IMR-90 (cell line): Measurements from ENCODE around the gene DRAP1. TPM values are rescaled to one million over a fixed set of nuclear protein-coding genes. Genes with fewer than 3 reads are reported as not detected.

Experiments
- ATAC-seq: fragments of 200-7000 bp; cut with Tn5 transposase; 2 replicates; pipeline ENCODE4 v1.9.1; 2020; ENCODE audit warnings: low read depth, mild to moderate bottlenecking, moderate library complexity
- BruUV-seq: library from RNA; stranded (reverse); fragments of 400-500 nt; replicated peaks from 2 replicates; lab custom pipeline; 2021; lab: Mats Ljungman, UMichigan
- CTCF ChIA-PET: fragments of 300-600 bp; formaldehyde crosslinking; extraction: SDS; loops from one replicate; lab custom pipeline; 2021; ENCODE audit warnings: antibody characterized with exemption; lab: Yijun Ruan, JAX
- POLR2A ChIA-PET: fragments of 300-600 bp; sonication (Branson Sonifier 250); formaldehyde crosslinking; loops from one replicate; lab custom pipeline; 2022; ENCODE audit warnings: antibody characterized with exemption; ENCODE audit not compliant: unreplicated experiment; lab: Charles Lee
- DNase-seq: peaks from one replicate; pipeline ENCODE4 v3.0.0; 2013
- H2AFZ ChIP-seq: replicated peaks from 2 replicates; pipeline ENCODE3; 2013; ENCODE audit warnings: low read length, mild to moderate bottlenecking; ENCODE audit not compliant: poor library complexity
- H2AK5ac ChIP-seq: 2 replicates; pipeline ENCODE4 v1.6.1; 2013; ENCODE audit warnings: low read depth, low read length, inconsistent platforms
- H2AK9ac ChIP-seq: replicated peaks from 2 replicates; pipeline ENCODE3; 2013; ENCODE audit warnings: mild to moderate bottlenecking, low read depth, low read length, moderate library complexity; ENCODE audit not compliant: poor library complexity
- H2BK120ac ChIP-seq: 2 replicates; pipeline ENCODE4 v1.6.1; 2013; ENCODE audit warnings: low read depth, low read length, inconsistent platforms
- H2BK15ac ChIP-seq: 3 replicates; pipeline ENCODE4 v1.6.1; 2013; ENCODE audit warnings: low read depth, low read length, inconsistent platforms
- H2BK20ac ChIP-seq: 2 replicates; pipeline ENCODE4 v1.6.1; 2013; ENCODE audit warnings: low read depth, mild to moderate bottlenecking, inconsistent platforms, low read length, moderate library complexity
- H2BK5ac ChIP-seq: 2 replicates; pipeline ENCODE4 v1.6.1; 2013; ENCODE audit warnings: mild to moderate bottlenecking, low read depth, low read length, inconsistent platforms; ENCODE audit not compliant: poor library complexity, severe bottlenecking
- H3K14ac ChIP-seq: replicated peaks from 2 replicates; pipeline ENCODE4 v1.6.1; 2013; ENCODE audit warnings: low read depth, low read length, inconsistent platforms
- H3K18ac ChIP-seq: 2 replicates; pipeline ENCODE4 v1.6.1; 2013; ENCODE audit warnings: low read depth, low read length, control low read depth
- H3K23ac ChIP-seq: 2 replicates; pipeline ENCODE4 v1.6.1; 2013; ENCODE audit warnings: low read depth, low read length, inconsistent platforms
- H3K27ac ChIP-seq: 2 replicates; pipeline ENCODE4 v1.5.1; 2013; ENCODE audit warnings: mild to moderate bottlenecking, control low read depth, low read length; ENCODE audit not compliant: insufficient read depth
- H3K27me3 ChIP-seq: 2 replicates; pipeline ENCODE4 v1.6.1; 2013; ENCODE audit warnings: low read length; ENCODE audit not compliant: control insufficient read depth, insufficient read depth
- H3K36me3 ChIP-seq: 2 replicates; pipeline ENCODE4 v1.6.1; 2013; ENCODE audit warnings: low read length, mixed read lengths; ENCODE audit not compliant: control insufficient read depth, insufficient read depth
- H3K4ac ChIP-seq: 2 replicates; pipeline ENCODE4 v1.6.1; 2013; ENCODE audit warnings: low read depth, low read length, inconsistent platforms
- H3K4me1 ChIP-seq: 2 replicates; pipeline ENCODE4 v1.6.1; 2013; ENCODE audit warnings: low read length, mixed read lengths; ENCODE audit not compliant: control insufficient read depth, insufficient read depth
- H3K4me2 ChIP-seq: 2 replicates; pipeline ENCODE4 v1.6.1; 2013; ENCODE audit warnings: low read depth, mild to moderate bottlenecking, control low read depth, low read length, moderate library complexity
- H3K4me3 ChIP-seq: 2 replicates; pipeline ENCODE4 v1.5.1; 2013; ENCODE audit warnings: low read depth, mild to moderate bottlenecking, control low read depth, low read length, moderate library complexity; ENCODE audit not compliant: insufficient read depth
- H3K56ac ChIP-seq: 2 replicates; pipeline ENCODE4 v1.6.1; 2013; ENCODE audit warnings: low read length, inconsistent platforms; ENCODE audit not compliant: insufficient read depth; ENCODE audit errors: extremely low read depth
- H3K79me1 ChIP-seq, 2 experiments: 2 replicates each; pipeline ENCODE4 v1.6.1; 2013; ENCODE audit warnings: low read length in 2 of 2, inconsistent platforms in 1 of 2, low read depth in 1 of 2
- H3K9ac ChIP-seq: 2 replicates; pipeline ENCODE4 v1.6.1; 2013; ENCODE audit warnings: low read depth, low read length, control low read depth
- H3K9me1 ChIP-seq: 2 replicates; pipeline ENCODE4 v1.6.1; 2013; ENCODE audit warnings: low read length, inconsistent platforms; ENCODE audit not compliant: insufficient read depth
- H3K9me3 ChIP-seq: 2 replicates; pipeline ENCODE4 v1.6.1; 2013; ENCODE audit warnings: low read length; ENCODE audit not compliant: control insufficient read depth, insufficient read depth
- H4K20me1 ChIP-seq: 2 replicates; pipeline ENCODE4 v1.6.1; 2013; ENCODE audit warnings: low read length, inconsistent platforms; ENCODE audit not compliant: insufficient read depth
- H4K5ac ChIP-seq: 2 replicates; pipeline ENCODE4 v1.6.1; 2013; ENCODE audit warnings: mild to moderate bottlenecking, low read depth, low read length, control low read depth
- H4K8ac ChIP-seq, 2 experiments: 2 replicates each; pipeline ENCODE4 v1.6.1; 2013; ENCODE audit warnings: low read depth in 2 of 2, low read length in 2 of 2, control low read depth in 1 of 2, inconsistent platforms in 1 of 2
- H4K91ac ChIP-seq: 2 replicates; pipeline ENCODE4 v1.6.1; 2013; ENCODE audit warnings: low read depth, low read length, inconsistent platforms; ENCODE audit not compliant: insufficient read depth
- FOS ChIP-seq: fragments of 150-350 bp; IDR thresholded peaks from 2 replicates; pipeline ENCODE4 v1.6.1; 2016; ENCODE audit warnings: low read depth, low read length
- MAFK ChIP-seq: IDR thresholded peaks from 2 replicates; pipeline ENCODE4 v1.6.1; 2012; ENCODE audit warnings: low read depth, low read length, improper control_type of control experiment
- MAZ ChIP-seq: IDR thresholded peaks from 2 replicates; pipeline ENCODE4 v1.6.1; 2012; ENCODE audit warnings: low read depth, mild to moderate bottlenecking, low read length, improper control_type of control experiment, moderate library complexity, borderline replicate concordance
- RAD21 ChIP-seq: IDR thresholded peaks from 2 replicates; pipeline ENCODE4 v1.6.1; 2012; ENCODE audit warnings: low read length, improper control_type of control experiment
- RCOR1 ChIP-seq: IDR thresholded peaks from 2 replicates; pipeline ENCODE4 v1.6.1; 2012; ENCODE audit warnings: mild to moderate bottlenecking, low read length, improper control_type of control experiment; ENCODE audit not compliant: insufficient replicate concordance
- USF2 ChIP-seq: fragments of 150-350 bp; IDR thresholded peaks from 2 replicates; pipeline ENCODE4 v1.6.1; 2017; ENCODE audit warnings: mild to moderate bottlenecking, antibody characterized with exemption, low read length, low read depth
- WGBS, 2 experiments: methylation state at CpG; one replicate each; pipeline versions ENCODE4 v1.1.5 to v1.1.7; 2013; ENCODE audit warnings: missing lambda C conversion rate in 2 of 2; ENCODE audit not compliant: insufficient read length in 1 of 2; ENCODE audit errors: extremely low coverage in 2 of 2; 5-methylcytosine and 5-hydroxymethylcytosine counted together
- dilution Hi-C: fragments of 300-500 bp; cut with HindIII; formaldehyde crosslinking; loops from one replicate; pipeline ENCODE4 v1.14.3; 2018; ENCODE audit warnings: low sequenced_read_pairs; ENCODE audit not compliant: unreplicated experiment
- in situ Hi-C: fragments of 300-500 bp; cut with MboI; formaldehyde crosslinking; loops from 3 replicates; pipeline ENCODE4 v1.14.3; 2019; ENCODE audit warnings: low sequenced_read_pairs, inconsistent platforms, mixed read lengths
- intact Hi-C: fragments of 100-400 bp; cut with micrococcal nuclease; formaldehyde crosslinking; loops from 2 replicates; pipeline ENCODE4 v1.10.0; 2022
- polyA plus RNA-seq, 3 experiments: library from polyadenylated mRNA; depleted of rRNA; stranded (reverse); fragments of >200 nt; gene quantifications; 2 replicates each; pipeline ENCODE4 v1.2.3, GENCODE V29; 2012; ENCODE audit warnings: low replicate concordance in 1 of 3
- total RNA-seq: library from RNA; depleted of rRNA; stranded (reverse); fragments of >200 nt; gene quantifications from 2 replicates; pipeline ENCODE4 v1.2.3, GENCODE V29; 2012

The DRAP1 gene
- total and polyA plus RNA-seq, 2 of the 4 experiments (the other 2 are of a cell fraction) = 237 to 344 TPM

GRCh38 chr11:65925397-65925796 lies 6.2 kb downstream of the DRAP1 start:
- Histone ChIP-seq H2AK9ac (no peak overlapping the region), H4K20me1 (peaks cover 4% of the 10 kb centered on the region; the same call in 1 of the 2 replicates), H3K9me3 (no peaks in the 10 kb centered on the region), H3K4me2 (no peak overlapping the region), H3K36me3 (peaks cover 30% of the 10 kb centered on the region), H4K5ac (no peak overlapping the region), H3K4me3 (no peak overlapping the region), H4K8ac (no peak overlapping the region), H3K9ac (no peak overlapping the region), H4K91ac (no peak overlapping the region), H2AFZ (no peak overlapping the region), H3K27ac (no peak overlapping the region), H3K4ac (no peak overlapping the region), H2BK120ac (no peak overlapping the region), H3K4me1 (peaks cover 6% of the 10 kb centered on the region), H2AK5ac (no peak overlapping the region), H2BK15ac (no peak overlapping the region), H3K79me1 (peaks cover 12 to 38% of the 10 kb centered on the region in 2 experiments), H3K27me3 (no peaks in the 10 kb centered on the region), H2BK20ac (no peak overlapping the region), H3K56ac (no peak overlapping the region), H2BK5ac (no peak overlapping the region), H3K14ac (no peak overlapping the region), H3K18ac (no peak overlapping the region), H3K9me1 (no peaks in the 10 kb centered on the region; the same call in 1 of the 2 replicates), H3K23ac (no peak overlapping the region)
- no TSS peak for BruUV-seq
- ChIA-PET CTCF (no interaction called here), POLR2A (interaction anchor here (0.6 kb wide), 1 partner anchor 214 kb away, joined by 4 read pairs; no protein-coding TSS in a partner anchor)
- dilution Hi-C loops = no loop called here
- ATAC-seq = no peak
- in situ Hi-C loops = no loop called here
- no CpG with 5 or more reads among the region's 2 CpGs for WGBS, 2 experiments
- no peak for DNase-seq
- TF ChIP-seq FOS (no peak), MAZ (no peak), RAD21 (no peak), USF2 (no peak), RCOR1 (no peak), MAFK (no peak)
- intact Hi-C loops = no loop called here
